Measurements from ENCODE around the gene LINC01488. TPM values are rescaled to one million over a fixed set of nuclear protein-coding genes. Genes with fewer than 3 reads are reported as not detected.

The LINC01488 gene
- total RNA-seq, 2 donors from 2014 or later = not detected

GRCh38 chr11:69440876-69441275 is 40.6 kb upstream of the LINC01488 start:
- H3K27ac Mint-ChIP-seq = no peak overlapping the region
- no peaks in the 10 kb centered on the region for H3K36me3 Mint-ChIP-seq
- H3K9me3 Mint-ChIP-seq = no peaks in the 10 kb centered on the region
- no peak for DNase-seq (ENCODE audit: low spot score)
- peaks cover 0 to 13% of the 10 kb centered on the region in 2 donors for H3K27me3 Mint-ChIP-seq
- no peak overlapping the region for H3K4me3 Mint-ChIP-seq
- no peak for ATAC-seq
- H3K4me1 Mint-ChIP-seq (ENCODE audit: low read depth in 2 of 2) = no peaks in the 10 kb centered on the region

DNA sequence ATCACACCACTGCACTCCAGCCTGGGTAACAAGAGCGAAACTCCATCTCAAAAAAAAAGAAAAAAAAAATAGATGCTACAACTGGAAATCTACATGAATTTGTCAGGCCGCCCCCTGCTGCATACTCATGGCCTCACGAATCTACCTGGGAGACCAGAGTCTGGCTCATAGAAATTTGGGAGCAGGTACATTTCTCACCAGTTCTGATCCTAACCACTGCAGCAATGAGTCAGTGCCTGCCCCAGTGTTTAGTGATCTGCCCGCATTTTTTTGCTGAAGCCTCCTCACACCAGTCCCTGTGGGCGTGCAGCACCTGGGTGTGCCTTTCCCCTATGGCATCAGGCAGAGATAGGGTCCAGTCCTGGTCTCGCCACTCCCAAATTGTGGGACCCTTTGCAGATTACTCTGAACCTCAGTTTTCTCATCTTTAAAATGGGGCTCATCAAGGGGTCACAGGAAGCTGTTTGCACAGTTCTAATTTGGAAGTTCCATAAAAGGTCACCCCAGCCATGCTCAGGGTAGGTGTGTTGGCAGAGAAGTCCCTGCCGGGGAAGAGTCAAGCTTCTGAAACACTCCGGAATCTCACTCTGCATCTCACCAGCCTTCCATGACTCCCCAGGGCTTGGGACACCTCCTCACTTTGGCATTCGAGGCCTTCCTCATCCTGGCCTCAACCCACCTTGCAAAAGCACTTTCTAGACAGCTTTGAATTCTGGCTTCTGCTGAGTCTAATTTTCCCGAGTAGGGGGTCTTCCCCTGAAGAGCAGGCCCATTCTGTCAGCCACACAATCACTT is 39.3 kb upstream of the LINC01488 start:
- DNase-seq (ENCODE audit: low spot score) (no peak), ATAC-seq (no peak)
- Mint-ChIP-seq H3K36me3 (no peaks in the 10 kb centered on the region), H3K4me1 (ENCODE audit: low read depth in 2 of 2) (no peaks in the 10 kb centered on the region), H3K9me3 (no peaks in the 10 kb centered on the region), H3K4me3 (no peak overlapping the region), H3K27me3 (peaks cover 0 to 18% of the 10 kb centered on the region in 2 donors), H3K27ac (no peak overlapping the region)

- peaks cover 0 to 20% of the 10 kb centered on the region in 2 donors for H3K27me3 Mint-ChIP-seq
- H3K36me3 Mint-ChIP-seq = no peaks in the 10 kb centered on the region
- ATAC-seq = no peak
- no peak for DNase-seq (ENCODE audit: low spot score)
- no peak overlapping the region for H3K27ac Mint-ChIP-seq
- no peak overlapping the region for H3K4me3 Mint-ChIP-seq
- H3K4me1 Mint-ChIP-seq (ENCODE audit: low read depth in 2 of 2) = no peaks in the 10 kb centered on the region
- H3K9me3 Mint-ChIP-seq = no peaks in the 10 kb centered on the region
Measured at GRCh38 chr11:69442807-69443137, 38.7 kb upstream of the LINC01488 start.

DNA sequence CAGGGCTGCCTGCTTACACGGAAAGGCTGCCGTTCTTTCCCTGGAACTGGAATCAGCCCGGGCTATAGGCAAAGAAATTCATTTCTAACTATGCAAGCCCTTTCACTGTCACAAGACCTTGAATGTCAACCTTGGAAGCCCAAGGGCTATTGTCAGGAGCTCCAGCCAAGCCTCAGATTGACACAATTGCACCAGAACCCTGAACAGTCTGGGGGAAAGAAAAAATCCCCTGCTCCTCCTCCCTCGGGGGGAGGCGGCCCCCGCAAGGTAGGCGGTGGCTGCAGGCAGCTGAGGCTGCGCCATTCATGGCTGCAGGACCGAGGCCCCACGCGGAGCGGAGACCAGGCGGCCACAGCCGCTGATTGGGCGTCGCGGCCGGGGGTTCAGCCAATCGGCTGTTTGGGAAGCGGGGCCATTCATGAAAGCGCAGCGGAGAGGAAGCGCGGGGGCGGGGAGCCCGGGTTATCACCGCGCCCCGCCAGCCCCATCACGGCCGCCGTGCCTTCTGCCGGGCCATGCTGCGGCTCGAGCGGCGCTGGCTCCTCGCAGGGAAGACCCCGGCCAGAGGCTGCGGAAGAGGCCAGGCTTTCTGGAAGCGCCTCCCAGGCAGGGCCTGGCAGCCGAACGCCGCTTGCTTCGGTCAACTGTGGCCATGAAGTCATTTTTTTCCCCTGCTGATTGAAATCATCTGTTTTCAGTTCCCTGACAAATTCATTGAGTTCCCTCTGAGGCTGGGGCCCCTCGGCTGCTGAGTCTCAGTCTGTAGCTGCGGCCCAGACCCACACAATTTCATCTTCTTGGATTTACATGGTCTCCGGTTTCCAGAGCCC is 38.1 kb upstream of the LINC01488 start:
- Mint-ChIP-seq H3K27ac (no peak overlapping the region), H3K4me3 (peak overlapping the region; percentile 34), H3K27me3 (peaks cover 0 to 23% of the 10 kb centered on the region in 2 donors), H3K4me1 (ENCODE audit: low read depth in 2 of 2) (no peaks in the 10 kb centered on the region), H3K9me3 (no peaks in the 10 kb centered on the region), H3K36me3 (no peaks in the 10 kb centered on the region)
- peak; percentile 94 to 97 for ATAC-seq
- peak; percentile 88 for DNase-seq (ENCODE audit: low spot score)

- ATAC-seq (no peak), DNase-seq (ENCODE audit: low spot score) (no peak)
- Mint-ChIP-seq H3K4me3 (peak overlapping the region; percentile 34), H3K36me3 (no peaks in the 10 kb centered on the region), H3K4me1 (ENCODE audit: low read depth in 2 of 2) (no peaks in the 10 kb centered on the region), H3K9me3 (no peaks in the 10 kb centered on the region), H3K27me3 (peaks cover 0 to 25% of the 10 kb centered on the region in 2 donors), H3K27ac (no peak overlapping the region)
Measured at GRCh38 chr11:69443968-69444364, 37.5 kb upstream of the LINC01488 start.

DNA sequence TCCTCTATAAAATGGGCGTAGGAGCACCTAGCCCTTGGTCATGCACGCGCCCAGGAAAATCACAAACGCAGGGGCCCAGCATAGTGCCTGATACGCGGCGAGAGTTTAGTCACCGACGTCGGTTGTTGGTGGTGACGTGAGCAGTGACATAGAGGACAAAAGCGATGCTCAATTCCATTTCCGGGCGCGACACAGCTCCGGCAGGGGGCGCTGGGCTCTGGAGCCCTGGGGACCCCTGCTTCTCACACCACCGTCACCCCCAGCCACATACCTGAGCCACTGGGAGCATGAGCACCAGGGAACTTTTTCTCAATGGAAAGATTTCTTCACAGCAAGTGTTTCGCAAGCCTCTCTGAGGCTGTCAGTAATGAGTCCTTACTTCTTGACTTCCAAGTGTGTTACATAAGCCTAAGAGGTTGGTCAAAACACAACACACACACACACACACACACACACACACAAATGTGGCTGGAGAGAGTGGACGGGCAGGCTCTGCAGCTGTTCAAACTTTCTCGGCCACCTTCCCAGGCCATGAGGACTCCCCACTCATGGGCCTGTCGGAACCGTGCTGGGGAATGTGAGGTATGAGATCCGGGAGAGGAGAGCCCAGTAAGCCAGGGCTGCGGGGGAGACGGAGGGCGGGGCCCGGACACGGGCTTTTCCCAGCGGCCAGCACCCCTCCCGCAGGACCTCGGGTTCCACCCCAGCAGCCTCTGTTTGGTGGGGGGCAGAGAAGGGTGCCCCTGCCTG is 36.9 kb upstream of the LINC01488 start:
- ATAC-seq (no peak), DNase-seq (ENCODE audit: low spot score) (no peak)
- Mint-ChIP-seq H3K27ac (no peak overlapping the region), H3K4me1 (ENCODE audit: low read depth in 2 of 2) (no peaks in the 10 kb centered on the region), H3K9me3 (no peaks in the 10 kb centered on the region), H3K4me3 (peak overlapping the region; percentile 34), H3K27me3 (peaks cover 0 to 25% of the 10 kb centered on the region in 2 donors), H3K36me3 (no peaks in the 10 kb centered on the region)

DNA sequence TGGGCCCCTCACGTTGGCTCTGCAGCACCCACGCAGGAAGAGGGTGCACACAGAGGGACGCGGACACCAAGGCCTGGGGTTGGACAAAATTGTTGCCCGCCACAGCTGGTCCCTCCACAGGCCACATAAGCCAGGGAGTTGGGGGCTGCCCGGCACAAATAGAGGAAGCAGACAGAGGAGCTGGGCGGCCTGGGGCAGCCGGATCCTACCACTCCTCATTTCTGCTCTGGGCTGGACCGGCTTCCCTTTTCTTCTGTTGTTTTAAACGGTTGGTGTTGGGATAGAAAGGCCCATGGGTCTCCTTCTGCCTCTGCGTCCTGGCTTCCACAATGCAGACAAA is 36.4 kb upstream of the LINC01488 start:
- ATAC-seq (no peak), DNase-seq (ENCODE audit: low spot score) (no peak)
- Mint-ChIP-seq H3K4me1 (ENCODE audit: low read depth in 2 of 2) (no peaks in the 10 kb centered on the region), H3K4me3 (no peak overlapping the region), H3K27me3 (peaks cover 2 to 22% of the 10 kb centered on the region in 2 donors), H3K27ac (no peak overlapping the region), H3K9me3 (no peaks in the 10 kb centered on the region), H3K36me3 (no peaks in the 10 kb centered on the region)

DNA sequence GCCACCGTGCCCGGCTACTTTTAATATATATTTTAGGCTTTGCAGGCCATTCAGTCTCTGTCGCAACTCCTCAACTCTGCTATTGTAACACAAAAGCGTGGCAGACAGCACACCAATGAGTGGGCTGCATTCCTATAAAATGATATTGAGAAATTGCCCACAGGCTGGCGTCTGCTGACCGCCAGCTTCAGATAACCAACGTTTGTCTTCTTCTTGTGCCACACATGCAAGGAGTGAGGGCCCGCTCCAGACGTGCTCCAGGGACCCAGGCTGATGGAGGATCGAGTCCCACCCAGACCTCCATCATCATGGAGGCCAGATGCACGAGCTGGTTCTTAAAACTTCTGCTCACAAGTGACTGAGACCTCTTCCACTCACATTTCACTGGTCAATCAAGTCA is 35.4 kb upstream of the LINC01488 start:
- ATAC-seq (no peak), DNase-seq (ENCODE audit: low spot score) (no peak)
- H3K4me1 Mint-ChIP-seq (ENCODE audit: low read depth in 2 of 2) = no peaks in the 10 kb centered on the region
- no peak overlapping the region for H3K4me3 Mint-ChIP-seq
- H3K9me3 Mint-ChIP-seq = no peaks in the 10 kb centered on the region
- H3K27me3 Mint-ChIP-seq = peaks cover 12 to 26% of the 10 kb centered on the region in 2 donors
- no peaks in the 10 kb centered on the region for H3K36me3 Mint-ChIP-seq
- H3K27ac Mint-ChIP-seq = no peak overlapping the region

DNA sequence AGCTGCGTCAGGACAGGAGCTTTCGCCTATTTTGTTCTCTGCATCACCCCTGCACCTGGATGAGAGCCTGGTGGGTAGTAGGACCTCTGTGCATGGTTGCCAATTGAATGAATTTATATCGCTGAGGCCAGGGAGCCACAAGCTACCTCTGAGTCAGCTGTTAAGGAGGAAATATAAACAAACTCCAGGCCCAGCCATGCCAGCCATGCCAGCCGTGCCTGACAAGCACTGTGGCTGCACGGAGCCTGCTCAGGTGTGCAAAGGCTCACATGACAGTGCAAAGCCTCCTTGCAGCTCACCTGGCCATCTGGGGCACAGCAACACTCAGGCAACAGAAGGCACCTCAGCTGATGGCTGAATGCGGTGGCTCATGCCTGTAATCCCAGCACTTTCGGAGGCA is 33.7 kb upstream of the LINC01488 start:
- ATAC-seq = no peak
- Mint-ChIP-seq H3K27me3 (peaks cover 20 to 31% of the 10 kb centered on the region in 2 donors), H3K4me1 (ENCODE audit: low read depth in 2 of 2) (no peaks in the 10 kb centered on the region), H3K9me3 (no peaks in the 10 kb centered on the region), H3K4me3 (no peak overlapping the region), H3K36me3 (no peaks in the 10 kb centered on the region), H3K27ac (no peak overlapping the region)
- no peak for DNase-seq (ENCODE audit: low spot score)

DNA sequence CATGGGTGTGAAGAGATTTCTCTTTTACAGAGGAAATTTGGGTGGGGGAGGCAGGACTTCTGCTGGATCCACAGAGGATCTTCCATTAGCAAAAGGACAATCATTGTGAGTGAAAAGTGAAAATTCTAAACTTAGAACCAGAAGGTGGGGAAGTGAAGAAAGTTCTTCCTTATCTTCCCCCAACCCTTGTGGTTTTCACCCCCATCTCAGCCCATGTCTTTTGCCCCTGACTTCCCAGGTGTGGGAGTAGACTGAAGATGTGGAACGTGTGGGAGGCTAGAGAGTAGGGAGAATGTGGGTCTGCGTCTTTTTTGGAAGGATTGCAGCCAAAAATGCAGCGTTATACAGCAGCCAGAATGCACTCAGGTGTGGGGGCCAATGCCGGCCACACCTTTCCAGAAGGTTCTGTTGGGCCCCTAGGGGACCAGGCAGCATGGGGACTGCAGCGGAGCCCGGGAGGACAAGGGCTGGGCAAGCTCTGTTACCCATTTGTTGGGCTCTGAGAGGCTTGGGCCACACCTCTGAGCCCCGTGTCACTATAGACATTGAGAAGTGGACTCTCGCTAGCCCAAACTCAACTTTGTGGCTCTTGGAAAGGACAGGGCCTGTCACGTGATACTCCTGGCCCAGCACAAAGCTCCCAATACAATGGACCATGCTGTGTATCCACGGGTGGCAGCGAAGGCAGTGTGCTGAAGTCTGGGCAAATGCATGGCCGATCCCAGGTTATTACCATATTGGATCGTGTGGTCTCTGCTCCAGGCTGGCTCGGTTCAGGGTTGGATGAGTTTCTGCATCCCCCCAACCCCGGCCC is 32.8 kb upstream of the LINC01488 start:
- no peaks in the 10 kb centered on the region for H3K4me1 Mint-ChIP-seq (ENCODE audit: low read depth in 2 of 2)
- DNase-seq (ENCODE audit: low spot score) (no peak), ATAC-seq (no peak)
- H3K4me3 Mint-ChIP-seq = no peak overlapping the region
- H3K27ac Mint-ChIP-seq = no peak overlapping the region
- peaks cover 20 to 31% of the 10 kb centered on the region in 2 donors for H3K27me3 Mint-ChIP-seq
- no peaks in the 10 kb centered on the region for H3K36me3 Mint-ChIP-seq
- no peaks in the 10 kb centered on the region for H3K9me3 Mint-ChIP-seq

- DNase-seq (ENCODE audit: low spot score) (no peak), ATAC-seq (peak in 1 of 2 donors; percentile 56)
- Mint-ChIP-seq H3K36me3 (no peaks in the 10 kb centered on the region), H3K9me3 (no peaks in the 10 kb centered on the region), H3K27me3 (peaks cover 20 to 32% of the 10 kb centered on the region in 2 donors), H3K4me3 (no peak overlapping the region), H3K4me1 (ENCODE audit: low read depth in 2 of 2) (no peaks in the 10 kb centered on the region), H3K27ac (no peak overlapping the region)
Measured at GRCh38 chr11:69449320-69450063, 32.0 kb upstream of the LINC01488 start.

DNA sequence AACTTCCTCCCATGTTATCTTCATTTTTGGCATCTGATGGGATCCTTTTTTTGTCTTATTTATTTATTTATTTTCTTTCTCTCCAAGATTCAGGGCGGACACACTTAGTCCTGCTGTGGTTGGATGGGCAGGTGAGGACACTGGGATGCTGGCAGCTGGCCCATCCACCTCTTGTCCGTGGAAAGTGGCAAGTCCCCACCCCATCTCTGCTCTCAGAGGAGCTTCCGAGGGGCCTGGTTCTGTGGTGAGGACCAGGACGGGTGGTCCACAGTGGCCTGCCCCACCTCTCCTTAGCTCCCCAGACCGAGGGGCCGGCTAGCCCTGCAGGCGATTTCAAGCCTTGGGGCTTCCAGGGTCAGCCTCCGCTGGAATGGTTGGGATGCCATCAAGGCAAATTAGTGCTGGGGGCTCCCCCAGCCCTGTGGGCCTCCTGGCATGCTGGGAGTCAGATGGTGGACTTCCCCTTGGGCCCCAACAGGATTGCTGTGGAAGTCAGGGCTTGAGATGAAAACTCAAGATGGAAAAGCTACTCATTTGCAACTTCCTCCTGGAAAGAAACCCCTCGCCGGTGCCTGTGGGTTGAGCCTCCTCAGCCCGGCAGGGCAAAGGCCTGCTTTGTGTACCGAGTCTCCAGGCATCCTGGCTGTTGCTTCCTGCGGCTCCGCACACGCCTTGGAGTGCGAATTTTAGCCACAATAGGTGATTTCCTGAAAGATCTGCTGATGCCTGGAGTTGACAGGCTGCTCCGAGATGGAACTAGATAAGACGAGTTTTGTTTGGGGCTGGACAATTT is 31.2 kb upstream of the LINC01488 start:
- Mint-ChIP-seq H3K4me1 (ENCODE audit: low read depth in 2 of 2) (no peaks in the 10 kb centered on the region), H3K9me3 (no peaks in the 10 kb centered on the region), H3K27ac (no peak overlapping the region), H3K36me3 (no peaks in the 10 kb centered on the region), H3K27me3 (peaks cover 20 to 29% of the 10 kb centered on the region in 2 donors), H3K4me3 (no peak overlapping the region)
- ATAC-seq = no peak
- DNase-seq (ENCODE audit: low spot score) = no peak
